Measurements from ENCODE around the gene PLCG1.

DNA sequence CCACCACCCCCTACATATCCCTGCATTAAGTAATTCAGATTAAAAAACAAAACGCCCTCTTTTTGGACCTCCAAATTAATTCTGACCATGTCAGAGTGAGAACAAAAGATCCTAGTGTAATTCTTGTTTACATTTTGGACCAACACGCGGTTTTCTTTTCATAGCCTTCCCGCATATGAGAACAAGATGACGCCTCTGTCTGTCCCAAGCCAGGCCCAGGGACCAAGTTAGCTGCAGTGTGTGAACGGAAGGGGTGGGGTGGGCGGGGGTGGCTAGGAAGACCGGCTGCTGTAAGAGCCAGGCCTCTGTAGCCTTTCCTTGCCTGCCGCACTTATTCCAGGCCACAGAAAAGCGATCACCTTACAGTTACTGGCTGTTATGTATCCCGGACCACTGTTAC lies 68.0 kb downstream of the PLCG1 start:
- TF ChIP-seq POLR2A (IDR thresholded peaks at IDR 0.05) = no peak
- TF ChIP-seq, protein P1, sequence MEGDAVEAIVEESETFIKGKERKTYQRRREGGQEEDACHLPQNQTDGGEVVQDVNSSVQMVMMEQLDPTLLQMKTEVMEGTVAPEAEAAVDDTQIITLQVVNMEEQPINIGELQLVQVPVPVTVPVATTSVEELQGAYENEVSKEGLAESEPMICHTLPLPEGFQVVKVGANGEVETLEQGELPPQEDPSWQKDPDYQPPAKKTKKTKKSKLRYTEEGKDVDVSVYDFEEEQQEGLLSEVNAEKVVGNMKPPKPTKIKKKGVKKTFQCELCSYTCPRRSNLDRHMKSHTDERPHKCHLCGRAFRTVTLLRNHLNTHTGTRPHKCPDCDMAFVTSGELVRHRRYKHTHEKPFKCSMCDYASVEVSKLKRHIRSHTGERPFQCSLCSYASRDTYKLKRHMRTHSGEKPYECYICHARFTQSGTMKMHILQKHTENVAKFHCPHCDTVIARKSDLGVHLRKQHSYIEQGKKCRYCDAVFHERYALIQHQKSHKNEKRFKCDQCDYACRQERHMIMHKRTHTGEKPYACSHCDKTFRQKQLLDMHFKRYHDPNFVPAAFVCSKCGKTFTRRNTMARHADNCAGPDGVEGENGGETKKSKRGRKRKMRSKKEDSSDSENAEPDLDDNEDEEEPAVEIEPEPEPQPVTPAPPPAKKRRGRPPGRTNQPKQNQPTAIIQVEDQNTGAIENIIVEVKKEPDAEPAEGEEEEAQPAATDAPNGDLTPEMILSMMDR (IDR thresholded peaks at IDR 0.05) = no peak
